Dermis blood vessel endothelial cell (primary cell): ENCODE results near the gene CDAN1. TPM values are rescaled to one million over a fixed set of nuclear protein-coding genes. Genes with fewer than 3 reads are reported as not detected.

Experiments
- total RNA-seq: library from RNA; depleted of rRNA; stranded (reverse); fragments of >200 nt; gene quantifications from 2 replicates; pipeline ENCODE4 v1.2.3, GENCODE V29; 2014

CDAN1 gene
- total RNA-seq, 1 donor from 2014 or later = 12.9 TPM

Other genes starting within 250 kb of the CDAN1 start
- 46.3 and 58.3 TPM in 2 replicates for gene ZNF106, start 246.0 kb downstream of the CDAN1 start, total RNA-seq
- 181 and 203 TPM in 2 replicates for gene SNAP23, start 241.5 kb downstream of the CDAN1 start, total RNA-seq
- 32.8 and 36.3 TPM in 2 replicates for gene LRRC57, start 188.3 kb downstream of the CDAN1 start, total RNA-seq
- gene HAUS2, start 188.3 kb downstream of the CDAN1 start, total RNA-seq = 32.0 and 52.4 TPM in 2 replicates
- gene STARD9, start 161.5 kb downstream of the CDAN1 start, total RNA-seq = 23.0 and 35.4 TPM in 2 replicates
- 14.3 and 14.5 TPM in 2 replicates for gene TTBK2, start 183.7 kb upstream of the CDAN1 start, total RNA-seq